K562 (cell line): Measurements from ENCODE around the gene RNF214. TPM values are rescaled to one million over a fixed set of nuclear protein-coding genes. Genes with fewer than 3 reads are reported as not detected.

Experiments
- CBX5 ChIP-seq: IDR thresholded peaks from 2 replicates; pipeline ENCODE4 v1.6.1; 2014; ENCODE audit warnings: low read depth, borderline replicate concordance
- CSDE1 ChIP-seq, 2 experiments: fragments of 450-650 bp; IDR thresholded peaks; 2 replicates each; pipeline ENCODE4 v1.6.1; 2016; ENCODE audit warnings: mild to moderate bottlenecking in 1 of 2
- FOXA1 ChIP-seq: fragments of 450-650 bp; IDR thresholded peaks from 2 replicates; pipeline ENCODE4 v1.6.1; 2016; ENCODE audit warnings: mild to moderate bottlenecking, borderline replicate concordance
- GTF2E2 ChIP-seq: fragments of 200-800 bp; sonication (Bioruptor generic); IDR thresholded peaks from 2 replicates; pipeline ENCODE4 v1.6.1; 2016; ENCODE audit warnings: missing genetic modification characterization, missing compliant biosample characterization
- GTF2F1 ChIP-seq: IDR thresholded peaks from 2 replicates; pipeline ENCODE4 v1.6.1; 2011; ENCODE audit warnings: low read depth, low read length, improper control_type of control experiment
- LARP7 ChIP-seq: fragments of 450-650 bp; IDR thresholded peaks from 2 replicates; pipeline ENCODE4 v1.6.1; 2016
- PHF8 ChIP-seq: fragments of 200-600 bp; sonication (generic); IDR thresholded peaks from 2 replicates; pipeline ENCODE4 v1.6.1; 2012; ENCODE audit warnings: mixed run types, mild to moderate bottlenecking, inconsistent platforms, low read length, moderate library complexity, borderline replicate concordance
- SMAD4 ChIP-seq: fragments of 250-450 bp; sonication (Bioruptor Pico); conservative IDR thresholded peaks from 2 replicates; pipeline ENCODE4 v1.8.0; 2021; ENCODE audit warnings: inconsistent platforms, mild to moderate bottlenecking, moderate library complexity
- TBP ChIP-seq: optimal IDR thresholded peaks from 2 replicates; pipeline ENCODE3; 2011; ENCODE audit warnings: low read depth, low read length, improper control_type of control experiment
- ZBTB7A ChIP-seq: IDR thresholded peaks from 2 replicates; pipeline ENCODE4 v1.6.1; 2011; ENCODE audit warnings: low read depth, mild to moderate bottlenecking, low read length, moderate library complexity, borderline replicate concordance; ENCODE audit not compliant: control insufficient read depth
- ZNF184 ChIP-seq: sonication (generic); formaldehyde crosslinking; IDR thresholded peaks from 2 replicates; pipeline ENCODE4 v1.5.0; 2020; ENCODE audit warnings: missing genetic modification reagents
- ZNF197 ChIP-seq: fragments of 200-800 bp; sonication (Bioruptor generic); IDR thresholded peaks from 2 replicates; pipeline ENCODE4 v1.6.1; 2016; ENCODE audit warnings: low read depth, missing genetic modification characterization, missing compliant biosample characterization
- ZNF79 ChIP-seq: fragments of 250-450 bp; sonication (Bioruptor Pico); IDR thresholded peaks from 2 replicates; pipeline ENCODE4 v1.4.0; 2020; ENCODE audit warnings: low read depth, mild to moderate bottlenecking, moderate library complexity
- polyA plus RNA-seq, 8 experiments: library from polyadenylated mRNA; depleted of rRNA in 4 of 8; stranded (reverse) in 5 of 8; unstranded in 3 of 8; fragments of >200 nt; fragmentation: Nextera tagmentation in 2 of 8; fragmentation: Illumina TruSeq in 1 of 8; extraction: Ambion mirVana in 2 of 8; extraction: Trizol in 1 of 8; gene quantifications; 2 replicates each; pipeline versions ENCODE4 v1.2.1 to v1.2.3, GENCODE V29; 2011 to 2014; ENCODE audit warnings: inconsistent platforms in 1 of 8, missing spikeins in 1 of 8
- total RNA-seq, 7 experiments: library from RNA; depleted of rRNA in 6 of 7; stranded (reverse); fragments of >200 nt in 6 of 7; fragmentation: Illumina TruSeq in 2 of 7; extraction: Trizol in 2 of 7; gene quantifications; 2 replicates each; pipeline versions ENCODE4 v1.2.1 to v1.2.3, GENCODE V29; 2011 to 2021; ENCODE audit warnings: low replicate concordance in 1 of 7
- TF ChIP-seq, protein P1 (sequence below): fragments of 250-450 bp; sonication (Bioruptor Pico); IDR thresholded peaks from 2 replicates; pipeline ENCODE4 v1.9.0; 2021; ENCODE audit warnings: mild to moderate bottlenecking, inconsistent platforms
- TF ChIP-seq, protein P2 (sequence below): fragments of 250-450 bp; sonication (Bioruptor Pico); IDR thresholded peaks from 2 replicates; pipeline ENCODE4 v1.4.0; 2020; ENCODE audit warnings: mild to moderate bottlenecking
- TF ChIP-seq, protein P3 (sequence below), 2 experiments: fragments of 450-650 bp; formaldehyde crosslinking in 1 of 2; IDR thresholded peaks; 2 replicates each; pipeline versions ENCODE4 v1.4.0 to v1.6.1; 2014 to 2020; ENCODE audit warnings: mild to moderate bottlenecking in 2 of 2, borderline replicate concordance in 1 of 2, low read depth in 1 of 2

The RNF214 gene
- total and polyA plus RNA-seq, 9 of the 15 experiments (the other 6 are each of a cell fraction or from before 2014, with no cell fraction given), result 6.6 to 24.8 (median 11.9) TPM

DNA sequence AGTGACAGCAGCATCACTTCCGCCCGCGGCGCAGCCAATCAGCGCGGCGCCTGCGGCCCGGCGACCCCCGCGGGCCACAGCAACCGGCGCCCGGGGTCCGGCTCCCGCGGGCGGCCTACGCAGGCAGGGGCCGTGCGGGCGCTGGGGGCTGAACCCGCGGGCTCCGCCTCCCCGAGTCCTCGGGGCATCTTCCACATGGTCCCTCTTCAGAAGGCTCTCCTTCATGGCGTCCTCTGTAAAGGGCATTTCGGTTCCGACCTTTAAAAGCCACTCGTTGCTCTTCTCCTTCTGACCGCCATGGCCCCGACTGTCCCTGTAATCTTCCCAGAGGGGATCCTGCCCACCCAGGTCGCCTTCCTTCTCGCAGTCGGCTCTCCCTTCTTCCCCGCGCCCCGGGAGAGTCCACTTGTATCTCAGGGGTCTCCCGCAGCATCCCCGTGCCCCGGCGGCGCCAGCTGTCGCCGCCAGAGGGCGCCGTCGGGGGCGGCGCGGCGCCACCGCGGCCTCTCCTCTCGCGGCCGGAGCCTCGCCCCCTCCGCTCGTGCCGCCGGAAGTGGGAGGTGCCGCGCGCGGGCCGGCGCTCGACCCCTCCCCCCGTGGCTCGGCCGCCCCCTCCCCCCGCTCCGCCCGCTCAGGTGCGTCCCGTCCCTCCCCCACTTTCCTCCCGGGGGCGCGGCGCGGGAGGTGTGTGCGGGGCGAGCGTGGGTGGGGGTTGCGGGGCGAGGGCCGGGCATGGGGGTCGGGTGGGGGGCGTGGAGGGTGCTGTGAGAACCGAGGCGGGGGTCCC, at the start of gene RNF214 (continued):
- no peak for TF ChIP-seq GTF2F1
- no peak for TF ChIP-seq ZNF197
- TF ChIP-seq ZNF79 (CRISPR knock-in tag), result no peak
- TF ChIP-seq PHF8, result peak; percentile 86
- no peak for TF ChIP-seq ZNF184 (CRISPR knock-in tag)
- peak; percentile 93 for TF ChIP-seq SMAD4
- peak; percentile 59 for TF ChIP-seq TBP
- TF ChIP-seq CBX5, result no peak
- no peak for TF ChIP-seq FOXA1
- no peak for TF ChIP-seq LARP7
- TF ChIP-seq, protein P1, sequence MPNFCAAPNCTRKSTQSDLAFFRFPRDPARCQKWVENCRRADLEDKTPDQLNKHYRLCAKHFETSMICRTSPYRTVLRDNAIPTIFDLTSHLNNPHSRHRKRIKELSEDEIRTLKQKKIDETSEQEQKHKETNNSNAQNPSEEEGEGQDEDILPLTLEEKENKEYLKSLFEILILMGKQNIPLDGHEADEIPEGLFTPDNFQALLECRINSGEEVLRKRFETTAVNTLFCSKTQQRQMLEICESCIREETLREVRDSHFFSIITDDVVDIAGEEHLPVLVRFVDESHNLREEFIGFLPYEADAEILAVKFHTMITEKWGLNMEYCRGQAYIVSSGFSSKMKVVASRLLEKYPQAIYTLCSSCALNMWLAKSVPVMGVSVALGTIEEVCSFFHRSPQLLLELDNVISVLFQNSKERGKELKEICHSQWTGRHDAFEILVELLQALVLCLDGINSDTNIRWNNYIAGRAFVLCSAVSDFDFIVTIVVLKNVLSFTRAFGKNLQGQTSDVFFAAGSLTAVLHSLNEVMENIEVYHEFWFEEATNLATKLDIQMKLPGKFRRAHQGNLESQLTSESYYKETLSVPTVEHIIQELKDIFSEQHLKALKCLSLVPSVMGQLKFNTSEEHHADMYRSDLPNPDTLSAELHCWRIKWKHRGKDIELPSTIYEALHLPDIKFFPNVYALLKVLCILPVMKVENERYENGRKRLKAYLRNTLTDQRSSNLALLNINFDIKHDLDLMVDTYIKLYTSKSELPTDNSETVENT, result 0 out of 2 replicates have a peak, but pooled peaks have one; percentile 38
- TF ChIP-seq, protein P2, sequence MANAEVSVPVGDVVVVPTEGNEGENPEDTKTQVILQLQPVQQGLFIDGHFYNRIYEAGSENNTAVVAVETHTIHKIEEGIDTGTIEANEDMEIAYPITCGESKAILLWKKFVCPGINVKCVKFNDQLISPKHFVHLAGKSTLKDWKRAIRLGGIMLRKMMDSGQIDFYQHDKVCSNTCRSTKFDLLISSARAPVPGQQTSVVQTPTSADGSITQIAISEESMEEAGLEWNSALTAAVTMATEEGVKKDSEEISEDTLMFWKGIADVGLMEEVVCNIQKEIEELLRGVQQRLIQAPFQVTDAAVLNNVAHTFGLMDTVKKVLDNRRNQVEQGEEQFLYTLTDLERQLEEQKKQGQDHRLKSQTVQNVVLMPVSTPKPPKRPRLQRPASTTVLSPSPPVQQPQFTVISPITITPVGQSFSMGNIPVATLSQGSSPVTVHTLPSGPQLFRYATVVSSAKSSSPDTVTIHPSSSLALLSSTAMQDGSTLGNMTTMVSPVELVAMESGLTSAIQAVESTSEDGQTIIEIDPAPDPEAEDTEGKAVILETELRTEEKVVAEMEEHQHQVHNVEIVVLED (CRISPR knock-in tag), result peak; percentile 75
- TF ChIP-seq GTF2E2 (tag), result no peak
- TF ChIP-seq, protein P3, sequence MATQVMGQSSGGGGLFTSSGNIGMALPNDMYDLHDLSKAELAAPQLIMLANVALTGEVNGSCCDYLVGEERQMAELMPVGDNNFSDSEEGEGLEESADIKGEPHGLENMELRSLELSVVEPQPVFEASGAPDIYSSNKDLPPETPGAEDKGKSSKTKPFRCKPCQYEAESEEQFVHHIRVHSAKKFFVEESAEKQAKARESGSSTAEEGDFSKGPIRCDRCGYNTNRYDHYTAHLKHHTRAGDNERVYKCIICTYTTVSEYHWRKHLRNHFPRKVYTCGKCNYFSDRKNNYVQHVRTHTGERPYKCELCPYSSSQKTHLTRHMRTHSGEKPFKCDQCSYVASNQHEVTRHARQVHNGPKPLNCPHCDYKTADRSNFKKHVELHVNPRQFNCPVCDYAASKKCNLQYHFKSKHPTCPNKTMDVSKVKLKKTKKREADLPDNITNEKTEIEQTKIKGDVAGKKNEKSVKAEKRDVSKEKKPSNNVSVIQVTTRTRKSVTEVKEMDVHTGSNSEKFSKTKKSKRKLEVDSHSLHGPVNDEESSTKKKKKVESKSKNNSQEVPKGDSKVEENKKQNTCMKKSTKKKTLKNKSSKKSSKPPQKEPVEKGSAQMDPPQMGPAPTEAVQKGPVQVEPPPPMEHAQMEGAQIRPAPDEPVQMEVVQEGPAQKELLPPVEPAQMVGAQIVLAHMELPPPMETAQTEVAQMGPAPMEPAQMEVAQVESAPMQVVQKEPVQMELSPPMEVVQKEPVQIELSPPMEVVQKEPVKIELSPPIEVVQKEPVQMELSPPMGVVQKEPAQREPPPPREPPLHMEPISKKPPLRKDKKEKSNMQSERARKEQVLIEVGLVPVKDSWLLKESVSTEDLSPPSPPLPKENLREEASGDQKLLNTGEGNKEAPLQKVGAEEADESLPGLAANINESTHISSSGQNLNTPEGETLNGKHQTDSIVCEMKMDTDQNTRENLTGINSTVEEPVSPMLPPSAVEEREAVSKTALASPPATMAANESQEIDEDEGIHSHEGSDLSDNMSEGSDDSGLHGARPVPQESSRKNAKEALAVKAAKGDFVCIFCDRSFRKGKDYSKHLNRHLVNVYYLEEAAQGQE (IDR thresholded peaks at IDR 0.05; ENCODE audit: borderline replicate concordance), result peak; percentile 31; the same call in 1 of the 2 replicates
- TF ChIP-seq, protein P3 (CRISPR knock-in tag; IDR thresholded peaks at IDR 0.05; ENCODE audit: low read depth), result no peak
- TF ChIP-seq CSDE1 (IDR thresholded peaks at IDR 0.05), result no peak
- TF ChIP-seq ZBTB7A, result peak; percentile 99
